GM19099 (cell line): ENCODE data around the gene LBHD2.

Experiments
- POLR2A ChIP-seq: IDR thresholded peaks from 3 replicates; pipeline ENCODE4 v1.6.1; 2011; ENCODE audit warnings: low read depth; ENCODE audit not compliant: insufficient read length; ENCODE audit errors: extremely low read depth

Gene LBHD2

GRCh38 chr14:103104654-103105452 is 20.8 kb downstream of the LBHD2 start:
- TF ChIP-seq POLR2A = no peak

- TF ChIP-seq POLR2A = no peak
Observed at GRCh38 chr14:103105580-103106150, 21.7 kb downstream of the LBHD2 start.

GRCh38 chr14:103107455-103107854 is 23.4 kb downstream of the LBHD2 start:
- TF ChIP-seq POLR2A = no peak

GRCh38 chr14:103107941-103108748 is 24.1 kb downstream of the LBHD2 start:
- no peak for TF ChIP-seq POLR2A

GRCh38 chr14:103108749-103109207 is 24.8 kb downstream of the LBHD2 start:
- TF ChIP-seq POLR2A = no peak

- TF ChIP-seq POLR2A = no peak
Observed at GRCh38 chr14:103109535-103110441, 25.8 kb downstream of the LBHD2 start.

GRCh38 chr14:103110681-103111231 is 26.7 kb downstream of the LBHD2 start:
- TF ChIP-seq POLR2A = no peak

GRCh38 chr14:103111232-103111868 is 27.3 kb downstream of the LBHD2 start:
- TF ChIP-seq POLR2A = no peak

GRCh38 chr14:103112400-103113243 is 28.6 kb downstream of the LBHD2 start:
- TF ChIP-seq POLR2A = no peak

- no peak for TF ChIP-seq POLR2A
Observed at GRCh38 chr14:103113303-103113702, 29.3 kb downstream of the LBHD2 start.

- TF ChIP-seq POLR2A = no peak
Observed at GRCh38 chr14:103113774-103114173, 29.8 kb downstream of the LBHD2 start.

- TF ChIP-seq POLR2A = no peak
Observed at GRCh38 chr14:103115845-103116572, 32.0 kb downstream of the LBHD2 start.
